ENCODE results near the gene CHTF8.

- TF ChIP-seq SMARCA5 (IDR thresholded peaks at IDR 0.05), result no peak
- TF ChIP-seq EZH2 (IDR thresholded peaks at IDR 0.05; ENCODE audit: borderline replicate concordance, control insufficient read depth, low read depth, low read length), result no peak
- no peak for TF ChIP-seq POLR2A (IDR thresholded peaks at IDR 0.05; ENCODE audit: low read depth, low read length)
- TF ChIP-seq PRDM15 (CRISPR knock-in tag; IDR thresholded peaks at IDR 0.05), result no peak
- TF ChIP-seq BCL3 (IDR thresholded peaks at IDR 0.05; ENCODE audit: borderline replicate concordance, insufficient read depth, low read depth, low read length, poor library complexity, severe bottlenecking), result no peak
- no peak for TF ChIP-seq POLR2AphosphoS5 (IDR thresholded peaks at IDR 0.05; ENCODE audit: low read length)
- no peak for TF ChIP-seq CTCF (IDR thresholded peaks at IDR 0.05 in 2 of 3, conservative IDR thresholded peaks at IDR 0.05 in 1 of 3; ENCODE audit: control insufficient read depth in 2 of 3, extremely low read depth in 1 of 3, insufficient read depth in 1 of 3, low read depth in 3 of 3, low read length in 3 of 3)
- TF ChIP-seq PKNOX1 (IDR thresholded peaks at IDR 0.05), result no peak
- no peak for TF ChIP-seq HDAC2 (IDR thresholded peaks at IDR 0.05)
- TF ChIP-seq CEBPB (IDR thresholded peaks at IDR 0.05; ENCODE audit: borderline replicate concordance in 1 of 2, low read depth in 2 of 2, low read length in 2 of 2), result no peak
- TF ChIP-seq ATF3 (IDR thresholded peaks at IDR 0.05; ENCODE audit: borderline replicate concordance, extremely low read depth, low read depth, low read length), result no peak
- TF ChIP-seq SREBF2 (IDR thresholded peaks at IDR 0.05; ENCODE audit: low read length), result no peak
Measured at GRCh38 chr16:69111216-69111875, 21.0 kb downstream of the CHTF8 start.

Data from GM12878 (cell line).